ENCODE measurements around the gene HYDIN.
"Not testable (repeated sequence)": the region's sequence is repeated elsewhere in the genome, so short reads cannot be mapped to it uniquely, and the experiment has no call there.

HYDIN gene

GRCh38 chr16:70999735-71000134 is 230.8 kb downstream of the HYDIN start:
- DNase-seq (ENCODE audit: low read depth in 2 of 2), result not testable (repeated sequence)

DNA sequence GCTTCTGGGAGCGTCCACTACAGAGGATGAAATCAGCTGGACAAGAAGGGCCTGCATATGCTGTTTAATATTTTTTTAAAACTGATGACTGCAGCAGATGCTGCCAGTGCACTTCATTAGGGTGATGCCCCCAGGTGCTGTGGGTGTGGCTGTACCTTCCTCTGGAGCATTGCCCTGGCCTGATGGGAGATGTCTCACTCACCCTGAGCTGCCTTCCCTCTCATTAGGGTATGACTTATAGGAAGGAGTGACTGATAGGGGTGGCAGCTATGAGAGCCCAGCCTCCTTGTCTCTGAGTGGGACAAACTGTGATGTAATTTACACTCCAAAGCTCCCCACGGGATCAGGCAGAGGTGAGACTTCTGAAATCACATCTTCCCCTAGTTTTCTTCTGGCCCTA is 234.7 kb downstream of the HYDIN start:
- DNase-seq (ENCODE audit: low read depth in 2 of 2), result not testable (repeated sequence)

DNA sequence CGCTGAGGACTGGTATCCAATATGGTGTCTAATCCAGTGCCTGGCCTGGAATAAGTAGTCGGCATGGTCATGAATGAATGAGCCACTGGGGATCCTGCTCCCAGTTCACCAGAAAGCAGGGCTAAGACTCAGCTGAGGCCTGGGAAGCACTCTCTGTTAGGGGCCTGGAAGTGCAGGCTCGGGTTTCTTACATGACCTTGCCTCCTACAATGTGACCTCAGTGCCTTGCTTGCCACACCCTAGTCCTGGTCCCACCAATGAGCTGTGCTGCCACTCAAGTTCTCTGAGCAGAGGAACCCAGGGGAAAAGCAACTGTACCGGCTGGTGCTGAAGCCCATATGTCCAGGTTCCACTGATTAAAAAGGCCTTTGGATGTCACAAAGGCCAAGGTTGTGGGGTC is 238.0 kb downstream of the HYDIN start:
- not testable (repeated sequence) for DNase-seq (ENCODE audit: low read depth in 2 of 2)

DNA sequence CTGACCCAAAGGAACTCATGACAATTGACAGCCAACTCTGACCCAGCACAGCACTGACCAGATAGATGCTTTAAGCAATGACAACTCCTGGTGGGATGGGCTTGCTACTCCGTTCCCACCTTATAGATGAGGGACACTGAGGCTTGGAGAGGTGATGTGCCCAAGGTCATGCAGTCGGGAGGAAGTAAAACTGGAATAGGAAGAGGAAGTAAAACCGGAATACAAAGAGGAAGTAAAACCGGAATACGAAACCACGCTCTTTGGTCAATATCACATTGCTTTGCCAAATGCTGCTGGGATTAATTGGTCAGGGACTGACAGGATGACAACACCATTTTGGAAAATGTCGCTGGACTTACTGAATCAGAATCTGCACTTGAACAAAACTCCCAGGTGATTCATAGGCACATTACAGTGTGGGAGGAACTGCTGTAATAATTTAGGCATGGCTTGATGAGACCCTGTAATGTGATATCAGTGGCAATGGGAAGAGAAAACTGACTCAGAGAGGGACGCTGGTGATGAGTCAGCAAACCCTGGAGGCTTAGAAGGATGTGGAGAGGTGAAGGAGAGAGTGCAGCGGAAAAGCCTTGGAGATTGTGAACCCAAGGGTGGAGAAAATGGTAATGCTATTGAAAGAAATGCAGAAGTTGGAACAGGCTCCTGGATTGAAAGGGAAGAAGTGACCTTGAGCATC is 243.4 kb downstream of the HYDIN start:
- DNase-seq (ENCODE audit: low read depth in 2 of 2), result not testable (repeated sequence)

- not testable (repeated sequence) for DNase-seq (ENCODE audit: low read depth in 2 of 2)
These were observed 245.8 kb downstream of the HYDIN start for GRCh38 chr16:70984675-70985074.

DNA sequence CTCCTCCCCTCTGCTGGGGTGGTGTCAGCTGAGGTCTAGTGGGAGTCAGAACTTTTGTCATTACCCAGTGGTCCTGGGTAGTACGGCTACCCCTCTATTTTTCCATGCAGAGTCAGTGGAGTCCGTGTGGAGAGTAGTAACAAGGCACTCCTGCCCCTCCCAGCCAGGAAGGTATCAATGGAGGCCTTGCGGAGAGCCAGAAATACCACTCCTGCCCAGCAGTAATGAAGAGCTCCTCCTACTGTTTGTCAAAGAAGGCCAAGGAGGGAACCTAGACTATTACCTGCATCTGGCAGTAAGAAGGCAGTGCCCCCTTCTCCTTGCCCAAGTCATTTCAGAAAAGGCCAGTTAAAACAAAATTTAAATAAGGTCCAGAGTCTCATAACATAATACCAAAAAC is 262.2 kb downstream of the HYDIN start:
- not testable (repeated sequence) for DNase-seq (ENCODE audit: low read depth in 2 of 2)

DNA sequence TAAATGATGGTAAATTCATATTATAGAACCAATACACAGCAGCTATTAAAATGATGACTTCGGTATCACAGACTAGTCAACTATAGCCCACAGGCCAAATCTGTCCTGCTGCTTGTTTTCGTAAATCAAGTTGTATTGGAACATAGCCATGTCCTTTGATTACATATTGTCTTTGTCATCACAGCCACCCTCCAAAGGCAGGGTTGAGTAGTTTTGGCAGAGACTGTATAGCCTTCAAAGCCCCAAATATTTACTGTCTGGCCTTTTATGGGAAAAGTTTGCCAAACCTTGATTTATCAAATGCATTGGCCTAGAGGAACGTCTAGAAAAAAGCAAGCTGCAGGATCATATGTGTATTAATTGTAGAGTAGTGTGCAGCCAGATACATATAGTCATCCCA is 270.4 kb downstream of the HYDIN start:
- DNase-seq (ENCODE audit: low read depth in 2 of 2), result not testable (repeated sequence)

- not testable (repeated sequence) for DNase-seq (ENCODE audit: low read depth in 2 of 2)
These were observed 275.6 kb downstream of the HYDIN start for GRCh38 chr16:70954922-70955321.

DNA sequence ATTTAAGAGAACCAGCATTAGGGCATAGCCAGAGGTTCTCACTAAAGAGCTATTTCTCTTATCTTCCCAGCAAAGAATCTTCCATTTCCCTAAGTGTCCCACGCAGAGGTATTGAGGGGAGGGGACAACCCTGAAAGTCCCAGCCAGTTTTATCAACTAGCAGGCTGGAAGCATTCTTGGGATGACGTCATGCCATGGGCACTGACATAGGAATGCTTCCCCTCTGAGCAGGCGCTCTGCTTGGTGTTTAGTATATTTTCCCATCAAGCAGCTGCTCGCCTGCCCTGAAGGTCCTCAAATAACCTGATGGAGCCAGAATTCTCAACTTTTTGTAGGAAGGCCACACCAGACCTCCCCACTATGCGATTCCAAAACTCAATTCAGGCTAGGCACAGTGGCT is 276.7 kb downstream of the HYDIN start:
- DNase-seq (ENCODE audit: low read depth in 2 of 2), result not testable (repeated sequence)

DNA sequence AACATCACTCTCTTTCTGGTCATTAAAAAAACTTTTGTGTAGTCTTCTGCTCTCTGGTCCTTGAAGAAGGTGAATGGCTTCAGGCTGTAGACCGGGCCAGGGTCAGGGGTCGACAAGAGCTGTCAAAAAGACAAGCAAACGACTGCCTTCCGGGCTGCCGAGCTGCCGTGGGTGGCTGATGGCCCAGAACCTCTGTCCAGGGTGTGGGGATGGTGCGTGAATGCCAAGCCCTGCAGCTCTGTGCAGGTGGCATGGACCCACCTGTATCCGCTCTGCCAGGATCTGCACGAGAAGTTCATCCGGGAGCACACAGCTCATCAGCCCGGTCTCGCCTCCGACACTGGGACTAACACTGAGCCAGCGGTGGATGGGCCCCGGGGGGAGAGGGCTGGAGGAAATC is 287.0 kb downstream of the HYDIN start:
- DNase-seq (ENCODE audit: low read depth in 2 of 2), result not testable (repeated sequence)

- not testable (repeated sequence) for DNase-seq (ENCODE audit: low read depth in 2 of 2)
These were observed 290.7 kb downstream of the HYDIN start for GRCh38 chr16:70939690-70940359.

DNA sequence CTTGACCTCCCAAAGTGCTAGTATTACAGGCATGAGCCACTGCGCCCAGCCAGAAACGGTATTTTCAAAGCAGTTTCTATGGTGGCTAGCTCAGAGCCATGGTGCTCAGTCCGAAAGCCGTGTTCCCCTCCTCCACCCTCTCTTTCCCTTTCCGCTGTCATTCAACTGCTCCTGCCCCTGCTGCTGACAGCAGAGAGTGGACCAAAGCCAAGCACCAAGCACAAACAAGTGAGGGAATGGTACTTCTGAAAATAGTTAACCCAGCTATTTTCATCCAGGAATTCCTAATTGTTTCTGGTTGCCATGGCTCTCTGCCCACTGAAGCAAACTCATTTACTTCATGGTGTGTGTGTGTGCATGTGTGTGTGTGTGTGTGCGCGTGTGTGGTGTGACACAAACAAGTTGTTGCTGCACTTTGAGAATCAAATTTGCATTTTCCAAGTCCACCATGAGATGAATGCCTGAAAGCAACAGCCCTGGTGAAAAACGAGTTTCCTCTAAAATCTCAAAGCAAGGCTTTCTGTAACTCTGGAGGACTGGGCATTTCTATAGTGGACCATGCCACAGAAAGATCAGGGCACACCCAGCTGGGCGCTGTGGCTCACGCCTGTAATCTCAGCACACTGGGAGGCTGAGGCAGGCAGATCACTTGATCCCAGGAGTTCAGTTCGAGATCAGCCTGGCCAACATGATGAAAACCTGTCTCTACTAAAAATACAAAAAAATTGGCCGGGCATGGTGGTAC is 293.6 kb downstream of the HYDIN start:
- DNase-seq (ENCODE audit: low read depth in 2 of 2), result not testable (repeated sequence)

DNA sequence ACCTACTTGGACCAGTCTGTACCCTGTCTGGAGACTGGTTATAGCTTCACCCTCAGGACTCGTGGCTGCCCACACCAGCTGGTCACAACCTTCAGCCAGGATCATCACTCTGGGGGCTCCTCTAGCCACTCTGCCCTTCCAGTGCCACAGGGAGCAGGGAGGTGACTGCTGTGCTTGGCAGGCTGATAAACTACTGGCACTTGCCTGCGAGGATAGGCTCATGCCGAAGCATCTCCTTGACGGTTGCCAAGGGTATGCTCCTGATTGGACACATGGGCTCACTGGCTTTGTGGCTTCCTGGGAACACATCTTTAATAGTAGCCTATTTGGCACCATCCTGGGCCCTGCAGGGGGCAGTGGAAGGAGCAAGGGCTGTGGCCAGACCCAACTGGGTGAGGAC is 295.2 kb downstream of the HYDIN start:
- not testable (repeated sequence) for DNase-seq (ENCODE audit: low read depth in 2 of 2)

- not testable (repeated sequence) for DNase-seq (ENCODE audit: low read depth in 2 of 2)
These were observed 296.8 kb downstream of the HYDIN start for GRCh38 chr16:70933746-70934145.

- DNase-seq (ENCODE audit: low read depth in 2 of 2), result not testable (repeated sequence)
These were observed 299.8 kb downstream of the HYDIN start for GRCh38 chr16:70930757-70931156.

DNA sequence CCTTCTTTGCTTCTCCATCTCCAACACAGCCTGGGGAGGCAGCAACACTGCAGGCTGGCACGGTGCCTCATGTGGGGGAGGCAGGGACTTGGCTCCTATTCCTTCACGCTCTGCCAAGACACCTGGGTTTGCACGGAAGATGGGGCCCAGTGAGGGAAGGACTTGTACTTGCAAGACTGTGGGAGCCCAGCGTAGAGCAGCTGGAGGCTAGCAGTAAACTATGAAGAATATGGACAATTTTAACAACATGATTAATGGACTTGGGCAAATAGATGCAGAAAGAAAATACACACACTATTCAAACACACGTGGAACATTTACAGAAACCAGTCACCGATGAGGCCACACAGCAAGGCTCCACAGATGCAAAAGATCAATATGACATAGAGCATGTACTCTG is 308.4 kb downstream of the HYDIN start:
- DNase-seq (ENCODE audit: low read depth in 2 of 2), result not testable (repeated sequence)

GRCh38 chr16:70920661-70921060 is 309.9 kb downstream of the HYDIN start:
- DNase-seq (ENCODE audit: low read depth in 2 of 2), result not testable (repeated sequence)

- DNase-seq (ENCODE audit: low read depth in 2 of 2), result not testable (repeated sequence)
These were observed 342.3 kb downstream of the HYDIN start for GRCh38 chr16:70888208-70888607.

DNA sequence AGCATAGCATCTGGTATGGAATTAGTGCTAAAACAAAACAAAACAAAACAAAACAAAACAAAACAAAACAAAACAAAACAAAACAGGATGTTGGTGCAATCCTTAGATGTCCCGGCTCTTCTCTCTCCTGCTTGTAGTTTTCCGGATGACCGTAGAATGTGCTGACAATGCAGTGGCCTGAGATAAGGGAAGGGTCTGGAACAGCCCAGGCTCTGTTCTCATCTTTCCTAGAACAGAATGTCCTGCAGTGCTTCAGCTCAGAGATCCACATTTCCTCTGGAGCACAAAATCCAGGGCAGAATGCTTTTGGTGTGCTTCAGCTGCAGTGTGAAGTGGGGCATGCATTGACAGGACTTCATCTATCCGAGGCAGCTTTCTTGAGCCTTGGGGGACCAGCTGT is 345.9 kb downstream of the HYDIN start:
- DNase-seq (ENCODE audit: low read depth in 2 of 2), result not testable (repeated sequence)

- not testable (repeated sequence) for DNase-seq (ENCODE audit: low read depth in 2 of 2)
These were observed 348.2 kb downstream of the HYDIN start for GRCh38 chr16:70882311-70882710.

GRCh38 chr16:70877895-70878294 is 352.6 kb downstream of the HYDIN start:
- not testable (repeated sequence) for DNase-seq (ENCODE audit: low read depth in 2 of 2)

DNA sequence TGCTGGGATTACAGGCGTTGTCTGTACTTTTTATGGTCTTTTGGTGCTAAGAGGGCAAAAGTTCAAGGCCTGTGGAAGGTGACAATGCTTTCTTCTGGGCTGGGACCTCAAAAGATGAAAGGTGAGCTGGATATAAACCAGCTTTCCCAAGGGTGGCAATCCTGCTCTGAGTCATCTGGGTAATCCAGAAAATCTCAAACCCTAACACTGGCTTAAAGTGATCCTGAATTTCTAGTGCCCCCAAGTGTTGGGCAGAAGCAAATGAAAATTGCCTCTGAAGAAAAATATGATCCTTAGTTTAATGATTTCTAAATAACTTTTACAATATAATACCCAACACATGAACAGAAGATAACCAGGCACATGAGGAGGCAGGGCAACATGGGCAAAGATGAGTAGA is 354.1 kb downstream of the HYDIN start:
- not testable (repeated sequence) for DNase-seq (ENCODE audit: low read depth in 2 of 2)
